ENCODE results near the gene OSBPL5.

DNA sequence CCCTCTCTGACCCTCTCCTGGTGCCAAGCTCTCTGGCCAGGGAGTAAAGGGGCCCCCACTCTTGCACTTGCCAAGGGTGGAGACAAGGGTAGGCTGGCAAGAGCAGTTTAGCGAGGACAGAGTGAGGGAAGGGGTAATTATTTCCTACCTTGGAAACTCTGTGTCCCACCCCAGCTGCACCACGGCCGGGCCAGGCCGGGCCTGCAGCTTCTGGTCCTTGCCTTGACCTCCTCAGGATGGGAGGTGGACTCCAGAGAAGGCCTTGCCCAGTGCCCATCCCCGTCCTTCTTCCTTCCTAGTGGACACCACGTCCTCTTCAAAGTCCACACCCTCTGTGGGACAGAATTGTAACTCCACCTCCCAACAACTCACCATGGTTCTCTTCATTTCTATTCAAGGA lies 18.4 kb upstream of the OSBPL5 start:
- TF ChIP-seq, protein P1, sequence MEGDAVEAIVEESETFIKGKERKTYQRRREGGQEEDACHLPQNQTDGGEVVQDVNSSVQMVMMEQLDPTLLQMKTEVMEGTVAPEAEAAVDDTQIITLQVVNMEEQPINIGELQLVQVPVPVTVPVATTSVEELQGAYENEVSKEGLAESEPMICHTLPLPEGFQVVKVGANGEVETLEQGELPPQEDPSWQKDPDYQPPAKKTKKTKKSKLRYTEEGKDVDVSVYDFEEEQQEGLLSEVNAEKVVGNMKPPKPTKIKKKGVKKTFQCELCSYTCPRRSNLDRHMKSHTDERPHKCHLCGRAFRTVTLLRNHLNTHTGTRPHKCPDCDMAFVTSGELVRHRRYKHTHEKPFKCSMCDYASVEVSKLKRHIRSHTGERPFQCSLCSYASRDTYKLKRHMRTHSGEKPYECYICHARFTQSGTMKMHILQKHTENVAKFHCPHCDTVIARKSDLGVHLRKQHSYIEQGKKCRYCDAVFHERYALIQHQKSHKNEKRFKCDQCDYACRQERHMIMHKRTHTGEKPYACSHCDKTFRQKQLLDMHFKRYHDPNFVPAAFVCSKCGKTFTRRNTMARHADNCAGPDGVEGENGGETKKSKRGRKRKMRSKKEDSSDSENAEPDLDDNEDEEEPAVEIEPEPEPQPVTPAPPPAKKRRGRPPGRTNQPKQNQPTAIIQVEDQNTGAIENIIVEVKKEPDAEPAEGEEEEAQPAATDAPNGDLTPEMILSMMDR (IDR thresholded peaks at IDR 0.05): no peak
- no peak for TF ChIP-seq POLR2A (IDR thresholded peaks at IDR 0.05)
